H9 (cell line): ENCODE data around the gene NUDT9. TPM values are rescaled to one million over a fixed set of nuclear protein-coding genes. Genes with fewer than 3 reads are reported as not detected.

ENCODE experiments used
- DNase-seq: peaks from one replicate; pipeline ENCODE4 v3.0.0-alpha.2; 2017
- H2AFZ ChIP-seq: one replicate; pipeline ENCODE4 v1.6.1; 2013; ENCODE audit warnings: mild to moderate bottlenecking, low read length, control low read depth, moderate library complexity
- H2AK5ac ChIP-seq: 2 replicates; pipeline ENCODE4 v1.6.1; 2013; ENCODE audit warnings: low read length, control low read depth, mixed read lengths; ENCODE audit not compliant: insufficient read length
- H2BK120ac ChIP-seq: one replicate; pipeline ENCODE4 v1.6.1; 2013; ENCODE audit warnings: low read depth, mild to moderate bottlenecking, low read length, control low read depth, inconsistent platforms; ENCODE audit not compliant: poor library complexity, severe bottlenecking
- H2BK12ac ChIP-seq: 2 replicates; pipeline ENCODE4 v1.6.1; 2013; ENCODE audit warnings: low read length, control low read depth, mixed read lengths, low read depth; ENCODE audit not compliant: insufficient read length
- H2BK15ac ChIP-seq: 2 replicates; pipeline ENCODE4 v1.6.1; 2013; ENCODE audit warnings: low read depth, low read length, control low read depth
- H2BK20ac ChIP-seq: one replicate; pipeline ENCODE4 v1.6.1; 2013; ENCODE audit warnings: low read depth, mild to moderate bottlenecking, low read length, control low read depth, inconsistent platforms; ENCODE audit not compliant: poor library complexity, severe bottlenecking
- H2BK5ac ChIP-seq: 2 replicates; pipeline ENCODE4 v1.6.1; 2013; ENCODE audit warnings: low read length, control low read depth, mixed read lengths; ENCODE audit not compliant: insufficient read length
- H3K14ac ChIP-seq: 2 replicates; pipeline ENCODE4 v1.6.1; 2013; ENCODE audit warnings: low read length, control low read depth; ENCODE audit not compliant: insufficient read depth
- H3K18ac ChIP-seq: 2 replicates; pipeline ENCODE4 v1.6.1; 2013; ENCODE audit warnings: low read depth, mild to moderate bottlenecking, mixed read lengths, low read length, control low read depth; ENCODE audit not compliant: insufficient read length
- H3K23ac ChIP-seq: 2 replicates; pipeline ENCODE4 v1.6.1; 2013; ENCODE audit warnings: low read length, control low read depth, mixed read lengths, low read depth; ENCODE audit not compliant: insufficient read length
- H3K23me2 ChIP-seq: 2 replicates; pipeline ENCODE4 v1.6.1; 2013; ENCODE audit warnings: low read depth, mild to moderate bottlenecking, mixed read lengths, low read length, control low read depth; ENCODE audit not compliant: insufficient read length, poor library complexity, severe bottlenecking
- H3K27ac ChIP-seq: 2 replicates; pipeline ENCODE4 v1.5.1; 2013; ENCODE audit warnings: low read length, control low read depth, mixed read lengths, low read depth; ENCODE audit not compliant: insufficient read length
- H3K27me3 ChIP-seq: 2 replicates; pipeline ENCODE4 v1.6.1; 2013; ENCODE audit warnings: low read length, control low read depth, inconsistent platforms; ENCODE audit not compliant: insufficient read depth
- H3K4ac ChIP-seq: 2 replicates; pipeline ENCODE4 v1.6.1; 2013; ENCODE audit warnings: low read depth, mild to moderate bottlenecking, control low read depth, inconsistent platforms, low read length, moderate library complexity
- H3K4me1 ChIP-seq: 2 replicates; pipeline ENCODE4 v1.6.1; 2013; ENCODE audit warnings: low read length, control low read depth, inconsistent platforms; ENCODE audit not compliant: insufficient read depth
- H3K4me2 ChIP-seq: 2 replicates; pipeline ENCODE4 v1.6.1; 2013; ENCODE audit warnings: low read length, control low read depth, mixed read lengths; ENCODE audit not compliant: insufficient read length, insufficient read depth
- H3K56ac ChIP-seq: 2 replicates; pipeline ENCODE4 v1.6.1; 2013; ENCODE audit warnings: low read depth, mild to moderate bottlenecking, mixed read lengths, low read length, control low read depth; ENCODE audit not compliant: insufficient read length
- H3K79me1 ChIP-seq: 2 replicates; pipeline ENCODE4 v1.6.1; 2013; ENCODE audit warnings: low read depth, mild to moderate bottlenecking, moderate library complexity, low read length, control low read depth, inconsistent platforms; ENCODE audit not compliant: insufficient read depth, poor library complexity, severe bottlenecking
- H3K79me2 ChIP-seq: 2 replicates; pipeline ENCODE4 v1.6.1; 2013; ENCODE audit warnings: low read length, control low read depth, inconsistent platforms; ENCODE audit not compliant: insufficient read depth
- H3K9ac ChIP-seq: 2 replicates; pipeline ENCODE4 v1.6.1; 2013; ENCODE audit warnings: low read length, control low read depth, mixed read lengths; ENCODE audit not compliant: insufficient read length; ENCODE audit errors: extremely low read depth
- H3K9me3 ChIP-seq: one replicate; pipeline ENCODE4 v1.6.1; 2013; ENCODE audit warnings: low read depth, low read length, inconsistent platforms; ENCODE audit not compliant: control insufficient read depth
- H3T11ph ChIP-seq: one replicate; pipeline ENCODE4 v1.6.1; 2013; ENCODE audit warnings: mild to moderate bottlenecking, low read length, control low read depth, inconsistent platforms
- H4K20me1 ChIP-seq: one replicate; pipeline ENCODE4 v1.6.1; 2013; ENCODE audit not compliant: control insufficient read depth, insufficient read length, insufficient read depth
- H4K5ac ChIP-seq: 2 replicates; pipeline ENCODE4 v1.6.1; 2013; ENCODE audit warnings: low read depth, mild to moderate bottlenecking, mixed read lengths, low read length, control low read depth; ENCODE audit not compliant: insufficient read length
- H4K8ac ChIP-seq: replicated peaks from 2 replicates; pipeline ENCODE4 v1.6.1; 2013; ENCODE audit warnings: low read length, control low read depth, mixed read lengths, low read depth; ENCODE audit not compliant: insufficient read length
- H4K91ac ChIP-seq: 2 replicates; pipeline ENCODE4 v1.6.1; 2013; ENCODE audit warnings: low read depth, mild to moderate bottlenecking, moderate library complexity, mixed read lengths, low read length, control low read depth; ENCODE audit not compliant: insufficient read length
- H3K27ac Mint-ChIP-seq, 3 experiments: 2 replicates in 2 of 3; 3 replicates in 1 of 3; pipeline ENCODE4 v1.8.0; 2020 to 2021; ENCODE audit warnings: mixed read lengths in 3 of 3, mild to moderate bottlenecking in 1 of 3, moderate library complexity in 1 of 3
- H3K27me3 Mint-ChIP-seq: 2 replicates; pipeline ENCODE4 v1.8.0; 2021; ENCODE audit warnings: low read depth, mild to moderate bottlenecking, moderate library complexity, mixed read lengths
- H3K36me3 Mint-ChIP-seq, 3 experiments: 2 replicates in 2 of 3; 3 replicates in 1 of 3; pipeline ENCODE4 v1.8.0; 2020 to 2021; ENCODE audit warnings: low read depth in 3 of 3, mixed read lengths in 3 of 3; ENCODE audit not compliant: insufficient read depth in 1 of 3
- H3K4me1 Mint-ChIP-seq, 2 experiments: 2 replicates each; pipeline ENCODE4 v1.8.0; 2020; ENCODE audit warnings: mixed read lengths in 2 of 2
- H3K4me3 Mint-ChIP-seq, 2 experiments: 2 replicates in 1 of 2; 3 replicates in 1 of 2; pipeline ENCODE4 v1.8.0; 2020 to 2021; ENCODE audit warnings: mild to moderate bottlenecking in 2 of 2, mixed read lengths in 2 of 2, moderate library complexity in 1 of 2
- H3K9me3 Mint-ChIP-seq, 2 experiments: 2 replicates in 1 of 2; 3 replicates in 1 of 2; pipeline ENCODE4 v1.8.0; 2020; ENCODE audit warnings: mild to moderate bottlenecking in 2 of 2, mixed read lengths in 2 of 2, moderate library complexity in 1 of 2
- WGBS: extraction: QIAGEN DNeasy Blood & Tissue Kit; methylation state at CpG from one replicate; pipeline ENCODE4 v1.1.7; 2013; ENCODE audit warnings: missing lambda C conversion rate, low lambda C conversion rate, mixed read lengths; ENCODE audit not compliant: insufficient read length; ENCODE audit errors: extremely low coverage; 5-methylcytosine and 5-hydroxymethylcytosine counted together
- long read RNA-seq: library from polyadenylated mRNA; unstranded; transcript quantifications from one replicate; pipeline ENCODE4 v2.0.0, GENCODE V29; 2020
- total RNA-seq: library from RNA; stranded (reverse); gene quantifications from 2 replicates; pipeline ENCODE4 v1.2.1, GENCODE V29; 2021
- TF ChIP-seq, protein P1 (sequence below): fragments of 200-600 bp; sonication (generic); conservative IDR thresholded peaks from 3 replicates; pipeline ENCODE4 v1.8.0; 2021; ENCODE audit warnings: antibody characterized with exemption, mild to moderate bottlenecking

The NUDT9 gene, protein sequence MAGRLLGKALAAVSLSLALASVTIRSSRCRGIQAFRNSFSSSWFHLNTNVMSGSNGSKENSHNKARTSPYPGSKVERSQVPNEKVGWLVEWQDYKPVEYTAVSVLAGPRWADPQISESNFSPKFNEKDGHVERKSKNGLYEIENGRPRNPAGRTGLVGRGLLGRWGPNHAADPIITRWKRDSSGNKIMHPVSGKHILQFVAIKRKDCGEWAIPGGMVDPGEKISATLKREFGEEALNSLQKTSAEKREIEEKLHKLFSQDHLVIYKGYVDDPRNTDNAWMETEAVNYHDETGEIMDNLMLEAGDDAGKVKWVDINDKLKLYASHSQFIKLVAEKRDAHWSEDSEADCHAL
- 27.6 and 28.5 TPM in 2 replicates for total RNA-seq
- long read RNA-seq, transcript NUDT9-203 (8 exons, 2,458 nt) = minor isoform, 10 of 224 reads
- long read RNA-seq, transcript NUDT9-201 (8 exons, 1,701 nt) = major isoform, 177 of 224 reads
- long read RNA-seq, partial matches to known transcripts = 15 of 224 reads
- long read RNA-seq, other reads (novel, unspliced or antisense) = 21 of 224 reads

DNA sequence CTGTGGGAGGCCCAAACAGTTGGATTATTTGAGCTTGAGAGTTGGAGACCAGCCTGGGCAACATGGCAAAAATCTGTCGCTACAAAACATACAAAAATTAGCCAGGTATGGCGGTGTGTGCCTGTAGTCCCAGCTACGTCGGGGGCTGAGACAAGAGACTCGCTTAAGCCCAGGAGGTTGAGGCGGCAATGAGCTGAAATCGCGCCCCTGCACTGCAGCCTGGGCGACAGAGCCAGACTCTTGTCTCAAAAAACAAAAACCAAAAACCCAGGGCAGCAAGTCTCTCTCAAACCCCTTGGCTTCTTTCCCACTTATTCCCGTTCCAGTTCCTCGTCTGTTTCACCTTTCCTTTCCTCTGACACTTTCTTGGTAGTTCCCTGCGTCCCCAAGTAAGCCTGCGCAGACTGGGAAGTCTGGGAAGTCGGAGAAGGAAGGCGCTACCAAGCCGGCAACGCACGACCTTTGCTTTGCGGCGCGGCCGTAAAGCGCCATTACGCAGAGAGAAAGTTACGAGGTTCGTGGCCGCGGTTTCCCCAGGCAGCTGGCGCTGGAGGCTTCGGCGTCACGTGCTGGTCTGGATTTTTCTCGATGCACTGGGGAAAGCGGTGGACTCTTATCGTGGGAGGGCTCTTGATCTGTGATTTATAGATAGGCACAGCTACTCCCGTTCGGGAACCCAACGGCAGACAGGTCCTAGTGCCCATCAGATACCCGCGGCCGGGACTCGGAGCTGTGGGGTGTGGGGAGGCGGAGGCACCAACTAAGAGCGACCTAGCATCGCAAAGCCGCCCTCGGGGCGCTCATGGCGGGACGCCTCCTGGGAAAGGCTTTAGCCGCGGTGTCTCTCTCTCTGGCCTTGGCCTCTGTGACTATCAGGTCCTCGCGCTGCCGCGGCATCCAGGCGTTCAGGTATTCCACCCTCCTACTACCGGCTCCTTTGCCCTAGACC is at the start of gene NUDT9:
NUDT9 (plus strand) TSS at position 470 of the 949 bp plus-strand sequence; CDS start at position 803, 333 bp downstream.
- H3K27ac Mint-ChIP-seq = peak within 1 kb of the TSS; percentile 100
- H4K8ac ChIP-seq = no peak within 1 kb of the TSS
- H3K14ac ChIP-seq = peak within 1 kb of the TSS; percentile 94
- H3K27me3 ChIP-seq = no peaks in the 10 kb centered on the region
- H2BK15ac ChIP-seq = no peak within 1 kb of the TSS
- H4K91ac ChIP-seq = no peak within 1 kb of the TSS
- H3K79me1 ChIP-seq = peaks cover 3% of the 10 kb centered on the region
- H3K4me1 Mint-ChIP-seq = peaks cover 38 to 43% of the 10 kb centered on the region in 2 experiments
- no peak within 1 kb of the TSS for H2AFZ ChIP-seq
- H3K18ac ChIP-seq = peak within 1 kb of the TSS; percentile 97
- H2BK120ac ChIP-seq = no peak within 1 kb of the TSS
- no peak within 1 kb of the TSS for H2BK12ac ChIP-seq
- H3K4me3 Mint-ChIP-seq = peak within 1 kb of the TSS; percentile 97 to 98
- H3K9ac ChIP-seq = peak within 1 kb of the TSS; percentile 88
- H3K36me3 Mint-ChIP-seq = peaks cover 4 to 7% (median 6%) of the 10 kb centered on the region in 3 experiments; a peak in 6 of 7 replicates
- no peak within 1 kb of the TSS for H4K5ac ChIP-seq
- H3K9me3 Mint-ChIP-seq = peaks cover 6 to 13% of the 10 kb centered on the region in 2 experiments
- H3K4ac ChIP-seq = no peak within 1 kb of the TSS
- H2AK5ac ChIP-seq = no peak within 1 kb of the TSS
- 0 out of 2 replicates have a peak, but pooled peaks cover 3% of the 10 kb centered on the region for H3K27me3 Mint-ChIP-seq
- H3K9me3 ChIP-seq = no peaks in the 10 kb centered on the region
- H3K79me2 ChIP-seq = peaks cover 9% of the 10 kb centered on the region; the same call in 1 of the 2 replicates
- H2BK5ac ChIP-seq = no peak within 1 kb of the TSS
- peak; percentile 95 for DNase-seq
- H3K4me2 ChIP-seq = peak within 1 kb of the TSS; percentile 86
- H3K23ac ChIP-seq = no peak within 1 kb of the TSS
- no peak within 1 kb of the TSS for H2BK20ac ChIP-seq
- peaks cover 4% of the 10 kb centered on the region for H3K23me2 ChIP-seq
- peak within 1 kb of the TSS; percentile 59 for H3K27ac ChIP-seq
- H4K20me1 ChIP-seq = no peaks in the 10 kb centered on the region
- H3K56ac ChIP-seq = no peak within 1 kb of the TSS
- no CpG with 5 or more reads among the region's 58 CpGs for WGBS
- H3K4me1 ChIP-seq = no peaks in the 10 kb centered on the region
- no peak within 1 kb of the TSS for H3T11ph ChIP-seq
- TF ChIP-seq, protein P1, sequence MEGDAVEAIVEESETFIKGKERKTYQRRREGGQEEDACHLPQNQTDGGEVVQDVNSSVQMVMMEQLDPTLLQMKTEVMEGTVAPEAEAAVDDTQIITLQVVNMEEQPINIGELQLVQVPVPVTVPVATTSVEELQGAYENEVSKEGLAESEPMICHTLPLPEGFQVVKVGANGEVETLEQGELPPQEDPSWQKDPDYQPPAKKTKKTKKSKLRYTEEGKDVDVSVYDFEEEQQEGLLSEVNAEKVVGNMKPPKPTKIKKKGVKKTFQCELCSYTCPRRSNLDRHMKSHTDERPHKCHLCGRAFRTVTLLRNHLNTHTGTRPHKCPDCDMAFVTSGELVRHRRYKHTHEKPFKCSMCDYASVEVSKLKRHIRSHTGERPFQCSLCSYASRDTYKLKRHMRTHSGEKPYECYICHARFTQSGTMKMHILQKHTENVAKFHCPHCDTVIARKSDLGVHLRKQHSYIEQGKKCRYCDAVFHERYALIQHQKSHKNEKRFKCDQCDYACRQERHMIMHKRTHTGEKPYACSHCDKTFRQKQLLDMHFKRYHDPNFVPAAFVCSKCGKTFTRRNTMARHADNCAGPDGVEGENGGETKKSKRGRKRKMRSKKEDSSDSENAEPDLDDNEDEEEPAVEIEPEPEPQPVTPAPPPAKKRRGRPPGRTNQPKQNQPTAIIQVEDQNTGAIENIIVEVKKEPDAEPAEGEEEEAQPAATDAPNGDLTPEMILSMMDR = no peak
